ENCODE results near the gene ZFP1. TPM values are rescaled to one million over a fixed set of nuclear protein-coding genes. Genes with fewer than 3 reads are reported as not detected.

Gene ZFP1
- polyA plus RNA-seq, 1 of the 3 experiments (the other 2 are of a cell fraction) = 3.0 TPM

GRCh38 chr16:75206749-75207451 lies 58.6 kb downstream of the ZFP1 start, which contains the start of gene CTRB2:
TSS of gene CTRB2 (minus strand) at chr16:75207161. CDS start at chr16:75207141, 20 bp downstream.
- H3K9me2 ChIP-seq = no peaks in the 10 kb centered on the region
- H3K9me3 ChIP-seq = no peaks in the 10 kb centered on the region
- no peaks in the 10 kb centered on the region for H3F3A ChIP-seq (replicated peaks; ENCODE audit: insufficient read depth)
- no peak within 1 kb of the TSS for H3K27ac ChIP-seq (ENCODE audit: low read depth in 2 of 2, low read length in 1 of 2)
- no peaks in the 10 kb centered on the region for H4K20me1 ChIP-seq (ENCODE audit: insufficient read depth)
- H3K9ac ChIP-seq = no peak within 1 kb of the TSS
- ChIA-PET POLR2A (no interaction called here), CTCF (interaction anchor here (1.1 kb wide), 1 partner anchor 257 kb away, joined by 3 read pairs; the partner anchor contains the start of gene TMEM170A)
- no peak within 1 kb of the TSS for H3K4me2 ChIP-seq
- TF ChIP-seq FOSL2 (IDR thresholded peaks at IDR 0.05; ENCODE audit: borderline replicate concordance, low read depth) = no peak
- no peak for TF ChIP-seq NRF1 (IDR thresholded peaks at IDR 0.05; ENCODE audit: low read depth, low read length)
- TF ChIP-seq MXI1 (IDR thresholded peaks at IDR 0.05; ENCODE audit: low read depth, low read length) = no peak
- TF ChIP-seq NFIC (IDR thresholded peaks at IDR 0.05; ENCODE audit: borderline replicate concordance) = no peak
- no peak for TF ChIP-seq EP300 (IDR thresholded peaks at IDR 0.05; ENCODE audit: borderline replicate concordance in 1 of 2, low read depth in 1 of 2, low read length in 1 of 2)
- no peak for TF ChIP-seq FOXJ3 (CRISPR knock-in tag; IDR thresholded peaks at IDR 0.05)
- no peak for TF ChIP-seq RCOR1 (IDR thresholded peaks at IDR 0.05; ENCODE audit: low read length)
- no peak for TF ChIP-seq TCF12 (IDR thresholded peaks at IDR 0.05)
- TF ChIP-seq SMC3 (IDR thresholded peaks at IDR 0.05; ENCODE audit: low read depth, low read length) = no peak
- TF ChIP-seq POLR2AphosphoS5 (IDR thresholded peaks at IDR 0.05; ENCODE audit: low read depth, low read length) = no peak
- no peak for TF ChIP-seq JUND (IDR thresholded peaks at IDR 0.05)
- no peak for TF ChIP-seq GATA2 (CRISPR knock-in tag; IDR thresholded peaks at IDR 0.05)
- TF ChIP-seq ZBTB33 (IDR thresholded peaks at IDR 0.05; ENCODE audit: borderline replicate concordance, low read depth) = no peak
- no peak for TF ChIP-seq PBX3 (IDR thresholded peaks at IDR 0.05)
- TF ChIP-seq TEAD4 (IDR thresholded peaks at IDR 0.05; ENCODE audit: borderline replicate concordance, insufficient read depth) = no peak
- TF ChIP-seq USF1 (IDR thresholded peaks at IDR 0.05; ENCODE audit: borderline replicate concordance, low read depth) = no peak
- TF ChIP-seq CTCF (IDR thresholded peaks at IDR 0.05) = no peak
- TF ChIP-seq MEF2A (IDR thresholded peaks at IDR 0.05; ENCODE audit: borderline replicate concordance, low read depth) = no peak
- TF ChIP-seq RFX5 (IDR thresholded peaks at IDR 0.05; ENCODE audit: low read length) = no peak
- TF ChIP-seq RAD21 (IDR thresholded peaks at IDR 0.05; ENCODE audit: low read length) = no peak
- H3K4me1 ChIP-seq (ENCODE audit: control insufficient read depth in 1 of 2, insufficient read depth in 2 of 2, low read depth in 1 of 2, low read length in 1 of 2) = no peaks in the 10 kb centered on the region
- no peak for DNase-seq
- 91% methylated on average over 11 of the region's 24 CpGs for WGBS (ENCODE audit: low lambda C conversion rate)
- no peak within 1 kb of the TSS for H3K4me3 ChIP-seq (ENCODE audit: low read depth in 2 of 2, low read length in 1 of 2)
- H3K36me3 ChIP-seq (replicated peaks in 1 of 2; ENCODE audit: control insufficient read depth in 1 of 2, insufficient read depth in 2 of 2, low read length in 1 of 2) = no peaks in the 10 kb centered on the region
- no peaks in the 10 kb centered on the region for H3K79me2 ChIP-seq (ENCODE audit: insufficient read depth)
- H3K27me3 ChIP-seq (ENCODE audit: insufficient read depth) = no peaks in the 10 kb centered on the region
- no peak within 1 kb of the TSS for H2AFZ ChIP-seq (ENCODE audit: low read depth)

All from SK-N-SH (cell line).